ENCODE results near the gene FOSL2. TPM values are rescaled to one million over a fixed set of nuclear protein-coding genes. Genes with fewer than 3 reads are reported as not detected.

Gene FOSL2
- total and polyA plus RNA-seq, 2 donors (not counting 1 experiment from before 2014, with no cell fraction given), result 2.5 to 37.7 TPM

- H3K9me3 Mint-ChIP-seq (ENCODE audit: insufficient read depth), result no peaks in the 10 kb centered on the region
- POLR2A ChIA-PET, result no interaction called here
- no peaks in the 10 kb centered on the region for H3K9me3 ChIP-seq (ENCODE audit: control extremely low read depth in 1 of 3, control insufficient read depth in 2 of 3, insufficient read depth in 1 of 3, low read length in 2 of 3)
- no peak overlapping the region for H2AFZ ChIP-seq (ENCODE audit: insufficient read depth, low read depth, low read length, poor library complexity, severe bottlenecking)
- H3K27ac ChIP-seq (ENCODE audit: low read length in 2 of 2), result no peak overlapping the region
- no peaks in the 10 kb centered on the region for H3K27me3 ChIP-seq (replicated peaks in 1 of 4; ENCODE audit: control extremely low read depth in 1 of 4, control insufficient read depth in 3 of 4, insufficient read depth in 4 of 4, low read length in 3 of 4)
- H4K20me1 ChIP-seq (ENCODE audit: control insufficient read depth, insufficient read depth, low read length, poor library complexity, severe bottlenecking), result no peaks in the 10 kb centered on the region
- TF ChIP-seq, protein P1, sequence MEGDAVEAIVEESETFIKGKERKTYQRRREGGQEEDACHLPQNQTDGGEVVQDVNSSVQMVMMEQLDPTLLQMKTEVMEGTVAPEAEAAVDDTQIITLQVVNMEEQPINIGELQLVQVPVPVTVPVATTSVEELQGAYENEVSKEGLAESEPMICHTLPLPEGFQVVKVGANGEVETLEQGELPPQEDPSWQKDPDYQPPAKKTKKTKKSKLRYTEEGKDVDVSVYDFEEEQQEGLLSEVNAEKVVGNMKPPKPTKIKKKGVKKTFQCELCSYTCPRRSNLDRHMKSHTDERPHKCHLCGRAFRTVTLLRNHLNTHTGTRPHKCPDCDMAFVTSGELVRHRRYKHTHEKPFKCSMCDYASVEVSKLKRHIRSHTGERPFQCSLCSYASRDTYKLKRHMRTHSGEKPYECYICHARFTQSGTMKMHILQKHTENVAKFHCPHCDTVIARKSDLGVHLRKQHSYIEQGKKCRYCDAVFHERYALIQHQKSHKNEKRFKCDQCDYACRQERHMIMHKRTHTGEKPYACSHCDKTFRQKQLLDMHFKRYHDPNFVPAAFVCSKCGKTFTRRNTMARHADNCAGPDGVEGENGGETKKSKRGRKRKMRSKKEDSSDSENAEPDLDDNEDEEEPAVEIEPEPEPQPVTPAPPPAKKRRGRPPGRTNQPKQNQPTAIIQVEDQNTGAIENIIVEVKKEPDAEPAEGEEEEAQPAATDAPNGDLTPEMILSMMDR (IDR thresholded peaks at IDR 0.05), result no peak
- no peak for TF ChIP-seq EZH2 (IDR thresholded peaks at IDR 0.05; ENCODE audit: borderline replicate concordance, insufficient read depth, low read depth, low read length, poor library complexity, severe bottlenecking)
- no peak for DNase-seq
- H3K27me3 Mint-ChIP-seq, result peaks cover 9% of the 10 kb centered on the region
- no peak overlapping the region for H3K4me2 ChIP-seq (replicated peaks; ENCODE audit: low read depth, low read length, poor library complexity, severe bottlenecking)
- H3K4me3 ChIP-seq (ENCODE audit: control extremely low read depth in 1 of 5, extremely low read depth in 1 of 5, insufficient read depth in 1 of 5, low read depth in 2 of 5, low read length in 4 of 5), result no peak overlapping the region
- WGBS (ENCODE audit: insufficient coverage), result 88% methylated on average over 12 of the region's 13 CpGs
- H3K36me3 ChIP-seq (replicated peaks in 1 of 2; ENCODE audit: control extremely low read depth in 1 of 2, control insufficient read depth in 1 of 2, extremely low read depth in 1 of 2, insufficient read depth in 2 of 2, low read length in 1 of 2), result no peaks in the 10 kb centered on the region
- ATAC-seq (ENCODE audit: low read depth), result no peak
- no peak overlapping the region for H3K4me3 Mint-ChIP-seq
- H3K4me1 Mint-ChIP-seq, result no peaks in the 10 kb centered on the region
- H3K9ac ChIP-seq (ENCODE audit: low read length), result no peak overlapping the region
- H3K27ac Mint-ChIP-seq, result no peak overlapping the region
- intact Hi-C loops (cut with micrococcal nuclease), result no loop called here
- CTCF ChIA-PET, result no interaction called here
- H3K4me1 ChIP-seq (ENCODE audit: control insufficient read depth in 2 of 2, insufficient read depth in 2 of 2, low read length in 2 of 2), result no peaks in the 10 kb centered on the region
- H3K79me2 ChIP-seq (ENCODE audit: control insufficient read depth, insufficient read depth, low read length), result no peaks in the 10 kb centered on the region
These were observed 45.9 kb downstream of the FOSL2 start for GRCh38 chr2:28438532-28439063.

GRCh38 chr2:28439127-28439526 lies 46.5 kb downstream of the FOSL2 start:
- ATAC-seq (ENCODE audit: low read depth) (no peak), DNase-seq (no peak)
- 86% methylated on average over 5 of the region's 5 CpGs for WGBS (ENCODE audit: insufficient coverage)
- Mint-ChIP-seq H3K4me1 (no peaks in the 10 kb centered on the region), H3K27me3 (peaks cover 13% of the 10 kb centered on the region), H3K9me3 (ENCODE audit: insufficient read depth) (no peaks in the 10 kb centered on the region), H3K4me3 (no peak overlapping the region), H3K27ac (no peak overlapping the region)
- Histone ChIP-seq H3K27ac (ENCODE audit: low read length in 2 of 2) (no peak overlapping the region), H3K27me3 (replicated peaks in 1 of 4; ENCODE audit: control extremely low read depth in 1 of 4, control insufficient read depth in 3 of 4, insufficient read depth in 4 of 4, low read length in 3 of 4) (no peaks in the 10 kb centered on the region), H3K4me2 (replicated peaks; ENCODE audit: low read depth, low read length, poor library complexity, severe bottlenecking) (no peak overlapping the region), H2AFZ (ENCODE audit: insufficient read depth, low read depth, low read length, poor library complexity, severe bottlenecking) (no peak overlapping the region), H3K9ac (ENCODE audit: low read length) (no peak overlapping the region), H3K4me1 (ENCODE audit: control insufficient read depth in 2 of 2, insufficient read depth in 2 of 2, low read length in 2 of 2) (no peaks in the 10 kb centered on the region), H3K36me3 (replicated peaks in 1 of 2; ENCODE audit: control extremely low read depth in 1 of 2, control insufficient read depth in 1 of 2, extremely low read depth in 1 of 2, insufficient read depth in 2 of 2, low read length in 1 of 2) (no peaks in the 10 kb centered on the region), H3K79me2 (ENCODE audit: control insufficient read depth, insufficient read depth, low read length) (no peaks in the 10 kb centered on the region), H3K4me3 (ENCODE audit: control extremely low read depth in 1 of 5, extremely low read depth in 1 of 5, insufficient read depth in 1 of 5, low read depth in 2 of 5, low read length in 4 of 5) (no peak overlapping the region), H4K20me1 (ENCODE audit: control insufficient read depth, insufficient read depth, low read length, poor library complexity, severe bottlenecking) (no peaks in the 10 kb centered on the region), H3K9me3 (ENCODE audit: control extremely low read depth in 1 of 3, control insufficient read depth in 2 of 3, insufficient read depth in 1 of 3, low read length in 2 of 3) (no peaks in the 10 kb centered on the region)
- intact Hi-C loops (cut with micrococcal nuclease), result no loop called here
- ChIA-PET POLR2A (no interaction called here), CTCF (no interaction called here)
- no peak for TF ChIP-seq EZH2 (IDR thresholded peaks at IDR 0.05; ENCODE audit: borderline replicate concordance, insufficient read depth, low read depth, low read length, poor library complexity, severe bottlenecking)
- TF ChIP-seq, protein P1 (IDR thresholded peaks at IDR 0.05), result no peak
